ENCODE measurements around the gene LSM14A. TPM values are rescaled to one million over a fixed set of nuclear protein-coding genes. Genes with fewer than 3 reads are reported as not detected.

Gene LSM14A
- 73.4 and 97.8 TPM in 2 replicates for total RNA-seq
- polyA plus RNA-seq: 82.2 and 82.5 TPM in 2 replicates
- polyA plus RNA-seq (2012): 67.2 and 68.4 TPM in 2 replicates
- polyA minus RNA-seq (ENCODE audit: low replicate concordance): 71.5 and 114 TPM in 2 replicates

- peak; percentile 88 to 92 for DNase-seq (ENCODE audit: low read depth in 2 of 2)
- no peaks in the 10 kb centered on the region for H3K36me3 ChIP-seq (ENCODE audit: control insufficient read depth, insufficient read depth, low read length)
- H3K4me3 ChIP-seq (replicated peaks in 1 of 4; ENCODE audit: control extremely low read depth in 1 of 4, insufficient read depth in 1 of 4, low read depth in 3 of 4, low read length in 4 of 4): peak within 1 kb of the TSS; percentile 67 to 88 (median 69)
- H3K79me2 ChIP-seq (ENCODE audit: control insufficient read depth, insufficient read depth, low read length): peaks cover 47% of the 10 kb centered on the region
- H3K27ac ChIP-seq (ENCODE audit: insufficient read depth, low read length): peak within 1 kb of the TSS; percentile 100
- H3K9ac ChIP-seq (ENCODE audit: insufficient read depth, low read length): peak within 1 kb of the TSS; percentile 97
- H3K27me3 ChIP-seq (ENCODE audit: control insufficient read depth, insufficient read depth, low read length): no peaks in the 10 kb centered on the region
- H3K4me1 ChIP-seq (ENCODE audit: control insufficient read depth, extremely low read depth, insufficient read depth, low read length): peaks cover 5% of the 10 kb centered on the region
- TF ChIP-seq EZH2 (IDR thresholded peaks at IDR 0.05; ENCODE audit: low read length, missing control alignments) (no peak), CTCF (conservative IDR thresholded peaks at IDR 0.05 in 1 of 2, IDR thresholded peaks at IDR 0.05 in 1 of 2; ENCODE audit: low read depth in 1 of 2, low read length in 2 of 2) (no peak)
- H3K4me2 ChIP-seq (ENCODE audit: extremely low read depth, insufficient read depth, low read length): peak within 1 kb of the TSS; percentile 98
- H3K9me3 ChIP-seq (ENCODE audit: control insufficient read depth, insufficient read depth, low read depth, low read length): no peaks in the 10 kb centered on the region
- peak within 1 kb of the TSS; percentile 86 for H2AFZ ChIP-seq (ENCODE audit: low read length)
- H4K20me1 ChIP-seq (ENCODE audit: control insufficient read depth, extremely low read depth, insufficient read depth, low read length): no peaks in the 10 kb centered on the region
These were observed at the start of gene LSM14A for GRCh38 chr19:34171877-34172660. Gene LSM14A (plus strand): TSS chr19:34172504. CDS start chr19:34172643, 139 bp downstream.

- H3K9me3 ChIP-seq (ENCODE audit: control insufficient read depth, insufficient read depth, low read depth, low read length): no peaks in the 10 kb centered on the region
- H3K27ac ChIP-seq (ENCODE audit: insufficient read depth, low read length): no peak overlapping the region
- no peaks in the 10 kb centered on the region for H4K20me1 ChIP-seq (ENCODE audit: control insufficient read depth, extremely low read depth, insufficient read depth, low read length)
- no peak overlapping the region for H3K4me3 ChIP-seq (replicated peaks in 1 of 4; ENCODE audit: control extremely low read depth in 1 of 4, insufficient read depth in 1 of 4, low read depth in 3 of 4, low read length in 4 of 4)
- DNase-seq (ENCODE audit: low read depth in 2 of 2): no peak
- TF ChIP-seq CTCF (conservative IDR thresholded peaks at IDR 0.05 in 1 of 2, IDR thresholded peaks at IDR 0.05 in 1 of 2; ENCODE audit: low read depth in 1 of 2, low read length in 2 of 2): no peak
- no peak overlapping the region for H2AFZ ChIP-seq (ENCODE audit: low read length)
- peaks cover 4% of the 10 kb centered on the region for H3K27me3 ChIP-seq (ENCODE audit: control insufficient read depth, insufficient read depth, low read length)
- no peaks in the 10 kb centered on the region for H3K4me1 ChIP-seq (ENCODE audit: control insufficient read depth, extremely low read depth, insufficient read depth, low read length)
- H3K79me2 ChIP-seq (ENCODE audit: control insufficient read depth, insufficient read depth, low read length): no peaks in the 10 kb centered on the region
- H3K9ac ChIP-seq (ENCODE audit: insufficient read depth, low read length): no peak overlapping the region
- H3K4me2 ChIP-seq (ENCODE audit: extremely low read depth, insufficient read depth, low read length): no peak overlapping the region
- no peaks in the 10 kb centered on the region for H3K36me3 ChIP-seq (ENCODE audit: control insufficient read depth, insufficient read depth, low read length)
These were observed 47.5 kb upstream of the LSM14A start for GRCh38 chr19:34124828-34125227.

- Histone ChIP-seq H2AFZ (ENCODE audit: low read length) (no peak overlapping the region), H3K9me3 (ENCODE audit: control insufficient read depth, insufficient read depth, low read depth, low read length) (no peaks in the 10 kb centered on the region), H4K20me1 (ENCODE audit: control insufficient read depth, extremely low read depth, insufficient read depth, low read length) (no peaks in the 10 kb centered on the region), H3K36me3 (ENCODE audit: control insufficient read depth, insufficient read depth, low read length) (no peaks in the 10 kb centered on the region), H3K4me2 (ENCODE audit: extremely low read depth, insufficient read depth, low read length) (no peak overlapping the region), H3K27ac (ENCODE audit: insufficient read depth, low read length) (no peak overlapping the region), H3K4me3 (replicated peaks in 1 of 4; ENCODE audit: control extremely low read depth in 1 of 4, insufficient read depth in 1 of 4, low read depth in 3 of 4, low read length in 4 of 4) (no peak overlapping the region), H3K27me3 (ENCODE audit: control insufficient read depth, insufficient read depth, low read length) (peaks cover 4% of the 10 kb centered on the region), H3K9ac (ENCODE audit: insufficient read depth, low read length) (no peak overlapping the region), H3K79me2 (ENCODE audit: control insufficient read depth, insufficient read depth, low read length) (no peaks in the 10 kb centered on the region), H3K4me1 (ENCODE audit: control insufficient read depth, extremely low read depth, insufficient read depth, low read length) (no peaks in the 10 kb centered on the region)
- no peak for TF ChIP-seq EZH2 (IDR thresholded peaks at IDR 0.05; ENCODE audit: low read length, missing control alignments)
- no peak for TF ChIP-seq CTCF (conservative IDR thresholded peaks at IDR 0.05 in 1 of 2, IDR thresholded peaks at IDR 0.05 in 1 of 2; ENCODE audit: low read depth in 1 of 2, low read length in 2 of 2)
- DNase-seq (ENCODE audit: low read depth in 2 of 2): no peak
These were observed 45.3 kb upstream of the LSM14A start for GRCh38 chr19:34126966-34127365.
